HEK293 (cell line): ENCODE data around the gene OR4E2.

ENCODE experiments used
- CTCF ChIA-PET: fragments of 350-600 bp; formaldehyde crosslinking; extraction: SDS; loops from one replicate; lab custom pipeline; 2021; ENCODE audit warnings: antibody characterized with exemption; lab: Yijun Ruan, JAX
- POLR2A ChIA-PET: fragments of 300-600 bp; formaldehyde crosslinking; extraction: SDS; loops from one replicate; lab custom pipeline; 2020; ENCODE audit warnings: antibody characterized with exemption, inconsistent platforms; lab: Yijun Ruan, JAX
- H3K27ac ChIP-seq: fragments of 200-500 bp; sonication (Bioruptor generic); 2 replicates; pipeline ENCODE4 v1.5.1; 2014; ENCODE audit warnings: low read depth, low read length, control low read depth, inconsistent platforms; ENCODE audit errors: extremely low read depth
- H3K36me3 ChIP-seq, 2 experiments: fragments of 200-500 bp in 1 of 2; sonication (Bioruptor generic) in 1 of 2; 1 replicate in 1 of 2; 2 replicates in 1 of 2; pipeline ENCODE4 v1.5.1; 2014 to 2017; ENCODE audit warnings: inconsistent platforms in 2 of 2, low read length in 2 of 2; ENCODE audit not compliant: control insufficient read depth in 2 of 2, insufficient read depth in 1 of 2
- H3K4me1 ChIP-seq: fragments of 200-500 bp; sonication (Bioruptor generic); 2 replicates; pipeline ENCODE4 v1.5.1; 2014; ENCODE audit warnings: mild to moderate bottlenecking, low read length, inconsistent platforms; ENCODE audit not compliant: control insufficient read depth, insufficient read depth
- H3K4me3 ChIP-seq: 2 replicates; pipeline ENCODE4 v1.5.1; 2011; ENCODE audit warnings: low read depth, mild to moderate bottlenecking, control low read depth, low read length, moderate library complexity
- H3K9me3 ChIP-seq: fragments of 200-500 bp; sonication (Bioruptor generic); 2 replicates; pipeline ENCODE4 v1.5.1; 2014; ENCODE audit warnings: low read depth, low read length, inconsistent platforms; ENCODE audit not compliant: control insufficient read depth, insufficient read depth
- FEZF1 ChIP-seq: fragments of 450-650 bp; formaldehyde crosslinking; IDR thresholded peaks from 2 replicates; pipeline ENCODE4 v1.5.1; 2016; ENCODE audit warnings: missing biosample characterization, missing genetic modification characterization
- MEIS1 ChIP-seq: sonication (generic); formaldehyde crosslinking; IDR thresholded peaks from 2 replicates; pipeline ENCODE4 v1.8.1; 2022; ENCODE audit warnings: missing genetic modification reagents, mild to moderate bottlenecking, borderline replicate concordance
- OSR2 ChIP-seq: fragments of 450-650 bp; formaldehyde crosslinking; IDR thresholded peaks from 2 replicates; pipeline ENCODE4 v1.5.1; 2016; ENCODE audit warnings: missing biosample characterization, missing genetic modification characterization
- PRDM1 ChIP-seq: fragments of 450-650 bp; formaldehyde crosslinking; IDR thresholded peaks from 2 replicates; pipeline ENCODE4; 2016; ENCODE audit warnings: missing biosample characterization, missing genetic modification characterization
- ZNF140 ChIP-seq: fragments of 450-650 bp; formaldehyde crosslinking; IDR thresholded peaks from 2 replicates; pipeline ENCODE4 v1.5.1; 2016; ENCODE audit warnings: missing biosample characterization, missing genetic modification characterization
- ZNF202 ChIP-seq: fragments of 450-650 bp; formaldehyde crosslinking; IDR thresholded peaks from 2 replicates; pipeline ENCODE4 v1.5.1; 2016; ENCODE audit warnings: missing biosample characterization, missing genetic modification characterization, borderline replicate concordance
- ZNF350 ChIP-seq: fragments of 450-650 bp; formaldehyde crosslinking; IDR thresholded peaks from 2 replicates; pipeline ENCODE4 v1.5.0; 2017; ENCODE audit warnings: missing biosample characterization, mild to moderate bottlenecking, missing genetic modification characterization
- ZNF529 ChIP-seq: fragments of 450-650 bp; formaldehyde crosslinking; IDR thresholded peaks from 2 replicates; pipeline ENCODE4 v1.5.1; 2017; ENCODE audit warnings: missing genetic modification characterization, missing biosample characterization; ENCODE audit not compliant: insufficient replicate concordance
- ZNF558 ChIP-seq: fragments of 450-650 bp; formaldehyde crosslinking; IDR thresholded peaks from 2 replicates; pipeline ENCODE4 v1.5.1; 2016; ENCODE audit warnings: missing biosample characterization, missing genetic modification characterization
- ZNF623 ChIP-seq: fragments of 450-650 bp; formaldehyde crosslinking; IDR thresholded peaks from 2 replicates; pipeline ENCODE4 v1.5.1; 2016; ENCODE audit warnings: missing biosample characterization, missing genetic modification characterization
- ZNF792 ChIP-seq: fragments of 450-650 bp; formaldehyde crosslinking; IDR thresholded peaks from 2 replicates; pipeline ENCODE4 v1.5.1; 2016; ENCODE audit warnings: missing biosample characterization, missing genetic modification characterization
- ZNF837 ChIP-seq: fragments of 450-650 bp; formaldehyde crosslinking; IDR thresholded peaks from 2 replicates; pipeline ENCODE4 v1.5.1; 2016; ENCODE audit warnings: missing biosample characterization, missing genetic modification characterization
- TF ChIP-seq, protein P1 (sequence below): fragments of 450-650 bp; IDR thresholded peaks from 2 replicates; pipeline ENCODE4 v1.5.1; 2018; ENCODE audit warnings: missing biosample characterization, mild to moderate bottlenecking, missing genetic modification characterization
- TF ChIP-seq, protein P2 (sequence below): fragments of 450-650 bp; formaldehyde crosslinking; optimal IDR thresholded peaks from 2 replicates; pipeline ENCODE3; 2016; ENCODE audit warnings: missing biosample characterization, mild to moderate bottlenecking, missing genetic modification characterization
- TF ChIP-seq, protein P3 (sequence below): fragments of 450-650 bp; formaldehyde crosslinking; IDR thresholded peaks from 2 replicates; pipeline ENCODE4 v1.5.1; 2016; ENCODE audit warnings: missing biosample characterization, missing genetic modification characterization, low read depth
- TF ChIP-seq, protein P4 (sequence below): IDR thresholded peaks from 2 replicates; pipeline ENCODE4 v1.6.1; 2011; ENCODE audit warnings: mild to moderate bottlenecking, low read depth, low read length, borderline replicate concordance

Gene OR4E2

DNA sequence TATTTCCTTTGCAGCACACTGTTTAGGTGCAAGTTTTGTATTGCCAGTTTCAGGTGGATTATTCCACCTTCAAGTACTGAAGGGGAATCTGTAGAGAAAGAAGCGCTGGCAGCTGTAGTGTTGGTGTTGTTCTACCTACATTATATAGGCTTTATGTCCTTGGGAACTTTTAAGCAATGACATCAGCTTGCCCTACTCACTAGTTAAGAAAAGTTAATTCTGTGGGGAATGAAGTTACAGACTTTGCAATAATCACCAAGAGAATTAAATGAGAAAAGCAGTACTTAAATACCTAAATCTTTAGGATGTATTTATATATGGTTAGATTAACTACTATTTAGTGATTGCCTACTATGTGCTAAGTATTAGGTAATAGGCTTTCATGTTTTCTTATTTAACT lies 20.1 kb downstream of the OR4E2 start, which contains the start of gene OR4E1:
TSS of gene OR4E1 (minus strand) at position 101 of the 400 bp plus-strand sequence. CDS start 2,883 bp downstream, outside the sequence.
- POLR2A ChIA-PET, result no interaction called here
- Histone ChIP-seq H3K4me1 (no peaks in the 10 kb centered on the region), H3K36me3 (no peaks in the 10 kb centered on the region), H3K27ac (no peak within 1 kb of the TSS), H3K9me3 (no peaks in the 10 kb centered on the region), H3K4me3 (no peak within 1 kb of the TSS)
- TF ChIP-seq OSR2 (tag by site-specific recombination) (no peak), ZNF837 (tag by site-specific recombination) (no peak), ZNF623 (tag by site-specific recombination) (no peak), PRDM1 (tag by site-specific recombination) (no peak), ZNF792 (no peak), MEIS1 (CRISPR knock-in tag) (no peak), ZNF140 (tag by site-specific recombination) (no peak), ZNF202 (no peak)
- TF ChIP-seq, protein P1, sequence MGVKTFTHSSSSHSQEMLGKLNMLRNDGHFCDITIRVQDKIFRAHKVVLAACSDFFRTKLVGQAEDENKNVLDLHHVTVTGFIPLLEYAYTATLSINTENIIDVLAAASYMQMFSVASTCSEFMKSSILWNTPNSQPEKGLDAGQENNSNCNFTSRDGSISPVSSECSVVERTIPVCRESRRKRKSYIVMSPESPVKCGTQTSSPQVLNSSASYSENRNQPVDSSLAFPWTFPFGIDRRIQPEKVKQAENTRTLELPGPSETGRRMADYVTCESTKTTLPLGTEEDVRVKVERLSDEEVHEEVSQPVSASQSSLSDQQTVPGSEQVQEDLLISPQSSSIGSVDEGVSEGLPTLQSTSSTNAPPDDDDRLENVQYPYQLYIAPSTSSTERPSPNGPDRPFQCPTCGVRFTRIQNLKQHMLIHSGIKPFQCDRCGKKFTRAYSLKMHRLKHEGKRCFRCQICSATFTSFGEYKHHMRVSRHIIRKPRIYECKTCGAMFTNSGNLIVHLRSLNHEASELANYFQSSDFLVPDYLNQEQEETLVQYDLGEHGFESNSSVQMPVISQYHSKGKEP, result no peak
- TF ChIP-seq, protein P2, sequence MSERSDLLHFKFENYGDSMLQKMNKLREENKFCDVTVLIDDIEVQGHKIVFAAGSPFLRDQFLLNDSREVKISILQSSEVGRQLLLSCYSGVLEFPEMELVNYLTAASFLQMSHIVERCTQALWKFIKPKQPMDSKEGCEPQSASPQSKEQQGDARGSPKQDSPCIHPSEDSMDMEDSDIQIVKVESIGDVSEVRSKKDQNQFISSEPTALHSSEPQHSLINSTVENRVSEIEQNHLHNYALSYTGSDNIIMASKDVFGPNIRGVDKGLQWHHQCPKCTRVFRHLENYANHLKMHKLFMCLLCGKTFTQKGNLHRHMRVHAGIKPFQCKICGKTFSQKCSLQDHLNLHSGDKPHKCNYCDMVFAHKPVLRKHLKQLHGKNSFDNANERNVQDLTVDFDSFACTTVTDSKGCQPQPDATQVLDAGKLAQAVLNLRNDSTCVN (tag by site-specific recombination), result no peak
- CTCF ChIA-PET, result interaction anchor here (0.5 to 1.4 kb wide), 2 partner anchors 38 to 60 kb away, joined by 3 to 5 read pairs; no protein-coding TSS in a partner anchor

DNA sequence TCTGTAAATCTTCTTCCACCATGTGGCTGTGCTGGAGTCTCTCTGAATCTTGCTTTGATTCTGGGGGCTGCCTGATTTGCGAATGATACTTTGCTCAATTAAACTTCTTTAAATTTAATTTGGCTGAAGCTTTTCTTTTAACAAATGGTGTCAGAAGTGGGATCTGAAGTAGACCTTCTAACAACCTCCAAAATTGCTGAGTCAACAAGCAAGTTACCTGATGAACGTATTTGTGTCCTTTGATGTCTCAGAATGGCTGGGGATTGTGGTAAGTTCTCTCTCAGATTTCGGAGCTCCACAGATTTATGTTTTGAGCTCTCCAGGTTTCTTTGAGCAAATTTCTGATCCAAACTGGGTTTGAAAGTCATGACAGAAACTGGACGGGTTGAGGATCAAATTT lies 21.9 kb downstream of the OR4E2 start:
- no peaks in the 10 kb centered on the region for H3K36me3 ChIP-seq
- POLR2A ChIA-PET, result no interaction called here
- H3K9me3 ChIP-seq, result no peaks in the 10 kb centered on the region
- no peak overlapping the region for H3K4me3 ChIP-seq
- no peaks in the 10 kb centered on the region for H3K4me1 ChIP-seq
- no peak overlapping the region for H3K27ac ChIP-seq
- CTCF ChIA-PET, result interaction anchor here (1.0 kb wide), 1 partner anchor 15 kb away, joined by 3 read pairs; no protein-coding TSS in a partner anchor
- TF ChIP-seq ZNF558 (tag by site-specific recombination), result no peak

DNA sequence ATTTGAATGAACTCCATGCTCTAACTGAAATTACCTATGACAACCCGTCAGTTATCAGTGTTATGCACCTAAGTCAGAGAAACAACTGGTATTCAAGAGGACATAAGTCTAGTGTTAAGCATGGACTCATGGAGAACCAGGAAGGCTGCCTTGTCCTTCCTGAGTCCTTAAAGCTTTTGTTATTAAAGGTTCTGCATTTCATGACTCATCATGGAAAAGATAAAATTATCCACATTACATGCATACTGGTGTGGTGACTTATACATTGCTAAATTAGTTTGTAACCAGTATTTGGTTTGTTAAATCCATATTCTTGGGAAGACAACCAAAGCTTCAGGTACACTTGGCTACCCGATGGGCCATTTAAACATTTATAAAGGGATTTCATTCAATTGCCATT lies 26.4 kb downstream of the OR4E2 start:
- H3K4me3 ChIP-seq, result no peak overlapping the region
- H3K4me1 ChIP-seq, result no peaks in the 10 kb centered on the region
- CTCF ChIA-PET, result interaction anchor here (1.5 kb wide), 1 partner anchor 54 kb away, joined by 4 read pairs; no protein-coding TSS in a partner anchor
- TF ChIP-seq, protein P3, sequence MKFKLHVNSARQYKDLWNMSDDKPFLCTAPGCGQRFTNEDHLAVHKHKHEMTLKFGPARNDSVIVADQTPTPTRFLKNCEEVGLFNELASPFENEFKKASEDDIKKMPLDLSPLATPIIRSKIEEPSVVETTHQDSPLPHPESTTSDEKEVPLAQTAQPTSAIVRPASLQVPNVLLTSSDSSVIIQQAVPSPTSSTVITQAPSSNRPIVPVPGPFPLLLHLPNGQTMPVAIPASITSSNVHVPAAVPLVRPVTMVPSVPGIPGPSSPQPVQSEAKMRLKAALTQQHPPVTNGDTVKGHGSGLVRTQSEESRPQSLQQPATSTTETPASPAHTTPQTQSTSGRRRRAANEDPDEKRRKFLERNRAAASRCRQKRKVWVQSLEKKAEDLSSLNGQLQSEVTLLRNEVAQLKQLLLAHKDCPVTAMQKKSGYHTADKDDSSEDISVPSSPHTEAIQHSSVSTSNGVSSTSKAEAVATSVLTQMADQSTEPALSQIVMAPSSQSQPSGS (tag by site-specific recombination), result no peak
- TF ChIP-seq ZNF529 (tag by site-specific recombination), result no peak
- no peak for TF ChIP-seq FEZF1 (tag by site-specific recombination)
- TF ChIP-seq, protein P4, sequence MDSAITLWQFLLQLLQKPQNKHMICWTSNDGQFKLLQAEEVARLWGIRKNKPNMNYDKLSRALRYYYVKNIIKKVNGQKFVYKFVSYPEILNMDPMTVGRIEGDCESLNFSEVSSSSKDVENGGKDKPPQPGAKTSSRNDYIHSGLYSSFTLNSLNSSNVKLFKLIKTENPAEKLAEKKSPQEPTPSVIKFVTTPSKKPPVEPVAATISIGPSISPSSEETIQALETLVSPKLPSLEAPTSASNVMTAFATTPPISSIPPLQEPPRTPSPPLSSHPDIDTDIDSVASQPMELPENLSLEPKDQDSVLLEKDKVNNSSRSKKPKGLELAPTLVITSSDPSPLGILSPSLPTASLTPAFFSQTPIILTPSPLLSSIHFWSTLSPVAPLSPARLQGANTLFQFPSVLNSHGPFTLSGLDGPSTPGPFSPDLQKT, result no peak
- TF ChIP-seq ZNF350 (tag by site-specific recombination), result no peak
- H3K27ac ChIP-seq, result no peak overlapping the region
- no peaks in the 10 kb centered on the region for H3K9me3 ChIP-seq
- H3K36me3 ChIP-seq, result no peaks in the 10 kb centered on the region
- POLR2A ChIA-PET, result no interaction called here
